Measurements from ENCODE around the gene NBPF9.
"Not testable (repeated sequence)": the region's sequence is repeated elsewhere in the genome, so short reads cannot be mapped to it uniquely, and the experiment has no call there.

The NBPF9 gene

GRCh38 chr1:149009761-149010160, 93.6 kb downstream of the NBPF9 start:
- not testable (repeated sequence) for DNase-seq

- DNase-seq = not testable (repeated sequence)
Observed at GRCh38 chr1:149008769-149009168, 94.6 kb downstream of the NBPF9 start.

- not testable (repeated sequence) for DNase-seq
Observed at GRCh38 chr1:149008326-149008725, 95.0 kb downstream of the NBPF9 start.

All from retina (tissue), 1 donor.